Inferior parietal cortex (tissue), 1 donor: ENCODE results near the gene STIMATE.

Source experiments
- DNase-seq: peaks from one replicate; pipeline ENCODE4 v3.0.0-alpha.2; 2016; ENCODE audit errors: extremely low spot score

STIMATE gene

DNA sequence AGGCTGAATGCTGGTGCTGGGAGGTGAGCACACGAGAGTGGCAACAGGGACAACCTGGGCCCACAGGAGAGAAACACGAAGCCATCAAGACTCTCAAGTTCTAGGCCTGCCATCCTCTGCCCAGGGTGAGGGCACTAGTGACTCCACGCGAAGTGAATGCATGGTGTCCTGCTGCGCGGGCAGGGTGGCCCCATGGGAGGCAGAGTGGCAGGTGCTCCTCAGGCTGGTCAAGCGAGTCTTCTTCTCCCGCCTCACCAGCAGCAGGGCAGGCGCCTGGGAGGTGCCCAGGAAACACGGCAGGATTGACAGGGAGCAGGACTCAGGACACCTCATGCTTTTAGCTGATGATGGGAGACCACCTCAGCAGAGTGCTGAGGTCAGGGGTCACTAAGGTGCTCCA, 26.9 kb downstream of the STIMATE start:
- DNase-seq = no peak

DNA sequence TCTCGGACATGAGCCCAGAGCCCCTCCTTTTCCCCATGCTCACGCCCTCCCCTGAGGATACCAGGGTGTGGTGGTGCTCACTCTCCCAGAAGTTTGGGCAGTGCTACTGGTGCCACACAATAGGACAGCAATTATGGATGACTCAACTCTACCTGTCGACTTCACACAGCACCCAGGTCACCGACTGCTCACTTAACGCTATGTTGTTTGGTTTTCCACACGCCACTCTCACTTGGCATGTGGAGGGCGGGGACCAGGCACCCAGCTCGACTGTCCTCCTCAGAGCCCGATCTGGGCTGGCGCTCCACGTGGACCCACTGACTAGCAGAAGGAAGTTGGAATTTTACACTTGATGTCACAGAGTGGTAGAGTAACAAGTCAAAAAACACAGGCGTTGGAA, 30.9 kb downstream of the STIMATE start:
- DNase-seq = no peak

DNA sequence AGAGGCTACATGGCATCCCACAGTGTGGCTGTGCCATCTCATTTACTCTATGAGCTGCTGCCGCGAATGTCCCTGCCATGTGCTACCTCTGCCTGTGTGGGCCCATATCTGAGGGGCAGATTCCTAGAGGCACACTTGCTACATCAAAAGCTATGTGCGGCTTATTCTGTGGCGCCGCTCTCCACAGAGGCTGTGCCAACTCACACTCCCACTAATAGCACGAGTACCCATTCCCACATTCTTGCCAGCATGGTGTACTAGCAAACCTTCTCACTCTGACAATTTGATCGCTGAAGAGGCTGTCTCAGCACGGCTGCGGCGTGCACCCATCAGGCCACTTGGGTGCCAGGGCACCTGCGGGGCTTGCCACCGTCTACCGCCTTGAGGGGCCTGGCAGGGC, 31.4 kb downstream of the STIMATE start:
- DNase-seq = no peak

DNA sequence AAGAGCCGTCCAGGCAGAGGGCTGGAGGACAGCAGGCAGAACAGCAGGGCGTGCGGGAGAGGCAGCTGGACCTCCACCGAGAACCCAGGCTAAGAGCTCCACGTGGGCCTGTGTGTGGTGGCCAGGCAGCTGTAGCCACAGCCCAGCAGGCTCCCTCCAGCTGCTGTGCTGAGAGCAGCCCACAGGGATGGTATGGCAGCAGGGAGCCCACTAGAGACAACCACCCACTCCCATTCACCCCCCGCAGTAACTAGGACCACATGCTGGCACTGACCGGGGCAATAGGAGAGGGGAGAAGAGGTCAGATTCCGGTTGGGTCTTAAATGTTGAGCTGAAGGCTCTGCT, 37.0 kb downstream of the STIMATE start:
- no peak for DNase-seq

DNA sequence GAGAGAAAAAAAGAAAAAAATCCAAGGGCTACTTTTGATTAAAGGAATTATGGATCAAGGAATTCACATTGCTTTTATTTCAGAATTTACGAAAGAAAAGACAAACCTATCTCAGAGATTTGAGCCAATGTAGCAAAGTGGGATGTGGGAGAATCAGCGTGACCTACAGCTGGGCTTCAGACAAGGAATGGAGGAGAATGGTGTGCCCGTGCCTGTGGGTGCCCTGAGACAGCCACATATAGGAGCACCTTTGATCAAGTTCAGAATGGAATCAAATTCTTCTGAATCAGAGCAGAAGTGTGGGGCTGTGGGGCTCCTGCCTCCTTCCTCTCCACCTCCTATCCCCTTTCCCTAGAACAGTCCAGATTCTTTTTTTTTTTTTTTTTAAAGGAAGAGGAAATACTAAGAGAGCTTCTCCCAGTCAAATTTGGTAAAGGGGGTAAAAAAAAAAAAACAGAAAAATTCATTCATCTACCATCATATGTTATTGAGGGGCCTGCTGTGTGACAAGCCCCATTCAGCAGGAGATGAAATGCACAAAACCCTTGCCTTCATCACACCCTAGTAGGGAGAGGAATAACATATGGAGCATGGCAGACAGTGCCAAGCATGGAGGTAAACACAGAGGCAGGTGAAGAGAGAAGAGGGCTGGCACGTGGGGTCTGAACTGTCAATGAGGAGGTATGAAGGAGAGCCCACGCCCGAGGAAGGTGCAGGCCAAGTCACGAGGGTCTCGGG, 37.5 kb downstream of the STIMATE start:
- no peak for DNase-seq

DNA sequence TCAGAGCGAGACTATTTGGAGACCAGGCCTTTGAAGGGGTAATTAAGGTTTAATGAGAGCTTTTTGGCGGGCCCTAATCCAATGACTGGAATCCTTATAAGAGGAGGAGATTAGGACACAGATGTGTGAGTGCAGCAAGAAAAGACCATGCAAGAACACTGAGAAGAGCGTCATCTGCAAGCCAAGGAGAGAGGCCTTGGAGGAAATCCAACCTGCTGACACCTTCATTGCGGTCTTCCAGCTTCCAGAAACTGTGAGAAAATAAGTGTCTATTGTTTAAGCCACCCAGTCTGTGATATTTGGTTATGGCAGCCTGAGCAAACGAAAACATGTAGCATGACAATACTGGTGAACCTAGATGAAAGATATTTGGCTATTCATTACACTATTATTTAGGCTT, 39.5 kb downstream of the STIMATE start:
- no peak for DNase-seq

DNA sequence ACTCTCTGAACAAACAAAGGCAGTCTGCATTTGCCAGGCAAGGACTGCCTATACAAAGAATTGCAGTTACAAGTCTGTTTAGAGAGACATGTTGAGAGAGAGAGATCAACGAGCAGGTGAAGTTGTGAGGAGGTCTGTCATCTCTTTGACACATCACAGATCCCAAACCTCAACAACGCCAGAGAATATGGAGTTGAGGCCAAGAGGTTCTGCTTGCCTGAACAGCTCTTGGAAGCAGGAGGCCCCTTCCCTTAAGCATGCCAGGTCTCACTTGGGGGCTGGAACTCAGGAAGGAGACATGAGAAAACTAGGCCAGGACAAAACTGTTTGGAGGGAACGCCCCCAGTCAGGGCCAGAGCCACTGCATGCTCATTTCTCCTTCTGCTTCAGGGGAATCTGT, 40.2 kb downstream of the STIMATE start:
- DNase-seq = no peak

DNA sequence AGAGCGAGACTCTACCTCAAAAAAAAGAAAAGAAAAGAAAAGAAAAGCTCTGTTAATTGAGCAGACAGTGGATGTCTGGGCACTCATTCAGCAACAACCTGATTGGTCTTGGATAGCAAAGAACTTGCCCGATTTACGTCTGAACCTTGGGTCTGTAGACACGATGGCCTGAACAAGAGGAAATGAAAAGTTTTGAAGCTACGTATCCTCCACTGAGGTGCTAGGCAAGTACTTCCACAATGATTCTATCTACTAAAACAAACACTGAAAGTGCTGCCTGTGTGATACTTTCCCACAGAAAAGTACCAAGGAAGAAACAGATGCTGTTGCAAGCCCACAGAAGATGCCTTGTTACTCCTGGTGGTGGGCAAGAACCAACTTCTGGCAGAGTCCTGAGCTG, 40.7 kb downstream of the STIMATE start:
- no peak for DNase-seq

DNA sequence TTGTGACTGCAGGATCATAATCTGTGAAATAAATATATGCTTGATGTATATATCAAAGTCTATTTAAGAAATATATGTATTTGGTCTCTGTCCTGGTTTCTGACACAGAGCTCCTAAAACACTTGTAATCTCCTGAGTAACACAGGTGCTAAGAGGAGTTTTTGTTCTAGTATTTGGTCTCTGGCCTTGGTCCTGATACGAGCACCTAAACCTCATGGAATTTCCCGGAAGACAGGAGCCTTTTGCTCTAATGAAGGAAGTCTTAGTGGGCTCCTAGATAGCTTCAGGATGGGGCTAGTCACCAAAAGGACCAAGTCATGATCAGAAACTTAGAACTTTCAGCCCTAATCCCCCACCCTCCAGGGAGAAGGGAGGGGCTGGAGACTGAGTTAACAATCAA, 43.3 kb downstream of the STIMATE start:
- DNase-seq = no peak

DNA sequence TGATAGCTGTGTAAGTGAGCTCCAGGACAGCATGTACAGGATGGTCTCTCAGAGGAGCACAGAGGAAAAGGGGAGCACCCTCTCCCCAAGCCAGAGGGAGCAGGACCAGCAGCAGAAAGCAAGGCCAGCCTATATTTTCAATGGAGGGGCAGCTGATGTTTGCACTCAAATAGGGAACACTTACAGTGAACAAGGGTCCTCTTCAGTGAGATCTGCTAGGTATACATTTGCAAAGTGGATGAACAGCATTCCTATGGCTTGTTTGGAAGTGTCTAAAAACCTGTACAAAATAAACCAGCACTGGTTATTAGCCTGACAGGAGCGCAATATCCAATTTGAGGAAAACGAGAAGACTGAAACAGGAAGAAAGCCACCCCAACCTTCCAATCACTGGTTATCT, 44.9 kb downstream of the STIMATE start:
- DNase-seq = no peak

DNA sequence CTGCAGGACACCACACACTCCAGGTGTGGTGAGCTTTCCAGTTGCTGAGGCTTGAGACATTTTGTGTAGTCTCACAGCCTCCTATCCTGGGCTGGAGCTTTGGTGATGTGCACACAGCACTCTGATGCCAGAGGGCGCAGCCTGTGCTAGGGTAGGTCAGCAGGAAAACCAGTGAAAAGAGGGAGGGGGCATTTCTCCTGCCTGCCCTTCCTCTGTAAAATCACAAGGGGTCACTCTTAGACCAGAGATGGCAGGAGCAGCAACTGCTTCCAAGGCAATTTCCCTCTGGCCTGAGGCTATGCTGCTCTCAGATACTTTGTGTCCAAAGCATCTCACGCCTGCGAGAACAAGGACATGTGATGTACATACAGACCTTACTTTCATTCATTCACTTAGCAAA, 46.0 kb downstream of the STIMATE start:
- DNase-seq = no peak

DNA sequence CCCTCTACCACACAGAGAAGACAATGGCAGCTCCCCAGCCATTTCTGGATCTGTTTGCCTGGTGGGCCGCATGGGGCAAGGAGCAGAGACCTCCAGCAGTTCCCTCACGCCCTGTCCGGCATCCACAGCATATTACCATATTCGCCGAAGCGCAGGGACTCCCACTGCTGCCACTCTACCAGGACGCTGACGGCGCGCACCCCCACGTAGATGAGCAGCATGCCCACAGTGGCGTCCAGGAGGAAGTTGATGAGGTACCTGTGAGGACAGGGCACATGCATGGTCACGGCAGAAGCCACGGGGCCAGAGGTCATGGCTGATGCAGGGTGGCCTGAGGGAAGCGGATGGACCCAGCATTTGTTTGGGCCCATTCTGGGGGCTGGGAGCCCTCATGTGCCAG, 47.7 kb downstream of the STIMATE start:
- DNase-seq = no peak

DNA sequence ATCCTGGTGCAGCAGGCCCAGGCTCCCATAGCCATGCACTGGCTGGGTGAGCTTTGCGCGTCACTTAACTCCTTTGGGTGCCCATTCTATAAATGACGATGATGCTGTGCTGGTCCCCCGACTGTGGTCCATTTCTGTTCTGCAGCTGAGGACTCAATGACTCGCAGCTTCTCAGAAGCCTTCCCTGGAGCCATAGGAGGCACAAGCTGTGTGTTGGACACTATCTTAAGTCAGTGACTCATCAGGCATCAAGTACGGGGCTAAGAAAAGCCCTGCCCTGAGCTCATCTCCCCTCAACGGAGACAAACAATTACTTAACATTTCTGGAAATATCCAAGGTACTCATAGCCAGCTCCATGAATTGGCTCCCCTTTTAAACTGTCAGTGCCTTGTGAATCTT, 48.7 kb downstream of the STIMATE start:
- peak; percentile 35 for DNase-seq

DNA sequence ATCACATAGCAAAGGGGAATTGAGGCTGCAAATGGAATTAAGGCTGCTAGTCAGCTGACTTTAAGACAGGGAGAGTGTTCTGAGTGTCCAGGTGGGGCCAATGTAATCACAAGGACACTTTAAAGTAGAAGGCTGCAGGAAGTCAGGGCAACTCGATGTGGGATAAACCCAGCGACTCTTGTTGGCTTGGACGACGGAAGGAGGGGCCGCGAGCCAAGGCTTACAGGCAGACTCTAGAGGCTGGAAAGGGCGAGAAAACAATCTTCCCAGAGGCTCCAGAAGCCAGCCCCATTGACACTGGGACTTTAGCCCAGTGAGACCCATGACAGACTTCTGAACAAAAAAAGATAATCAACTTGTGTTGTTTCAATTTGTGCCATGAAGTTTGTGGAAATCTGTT, 49.6 kb downstream of the STIMATE start:
- DNase-seq = no peak

DNA sequence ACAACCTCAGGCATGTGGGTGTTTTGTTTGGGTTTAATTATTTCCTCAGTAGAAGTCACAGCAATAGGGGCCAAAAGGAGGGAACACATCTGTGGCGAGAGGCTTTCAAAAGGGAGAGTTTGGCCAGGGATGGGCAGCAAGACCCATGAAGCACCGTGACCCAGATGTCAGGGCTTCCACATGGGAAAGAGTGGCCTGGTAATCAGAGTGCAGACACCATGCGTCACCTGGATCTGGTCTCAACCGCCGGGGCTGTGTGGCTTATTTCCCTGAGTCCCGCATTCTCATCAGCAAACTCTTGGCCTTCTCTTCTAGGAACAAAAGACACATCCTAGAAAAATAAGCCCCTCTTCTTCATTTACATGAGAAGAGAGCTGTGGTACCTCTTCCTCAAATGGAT, 50.1 kb downstream of the STIMATE start:
- no peak for DNase-seq

DNA sequence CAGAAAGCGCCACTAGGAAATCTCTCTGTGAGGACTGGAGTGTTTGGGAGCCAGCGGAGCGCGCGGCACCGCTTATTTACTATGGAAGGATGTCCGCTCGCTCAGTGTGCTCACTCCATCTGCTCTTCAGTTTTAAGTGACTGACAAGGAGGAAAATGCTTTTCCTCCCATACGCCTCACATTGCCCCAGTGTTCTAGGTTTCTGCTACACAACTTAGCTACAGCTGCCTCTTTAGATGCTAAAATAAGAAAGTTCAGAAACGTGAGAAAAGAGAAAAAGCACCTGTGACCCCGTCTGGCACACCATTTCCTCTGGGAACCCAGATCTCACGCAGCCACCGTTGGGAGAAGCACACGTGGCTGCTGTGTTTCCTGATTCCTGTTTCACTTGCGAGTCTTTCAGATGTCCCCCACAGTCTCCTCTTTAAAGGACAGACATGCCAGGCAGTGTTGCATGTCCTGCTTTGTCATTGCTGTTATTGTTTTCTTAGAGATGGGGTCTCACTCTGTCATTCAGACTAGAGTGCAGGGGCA, 50.8 kb downstream of the STIMATE start:
- no peak for DNase-seq

DNA sequence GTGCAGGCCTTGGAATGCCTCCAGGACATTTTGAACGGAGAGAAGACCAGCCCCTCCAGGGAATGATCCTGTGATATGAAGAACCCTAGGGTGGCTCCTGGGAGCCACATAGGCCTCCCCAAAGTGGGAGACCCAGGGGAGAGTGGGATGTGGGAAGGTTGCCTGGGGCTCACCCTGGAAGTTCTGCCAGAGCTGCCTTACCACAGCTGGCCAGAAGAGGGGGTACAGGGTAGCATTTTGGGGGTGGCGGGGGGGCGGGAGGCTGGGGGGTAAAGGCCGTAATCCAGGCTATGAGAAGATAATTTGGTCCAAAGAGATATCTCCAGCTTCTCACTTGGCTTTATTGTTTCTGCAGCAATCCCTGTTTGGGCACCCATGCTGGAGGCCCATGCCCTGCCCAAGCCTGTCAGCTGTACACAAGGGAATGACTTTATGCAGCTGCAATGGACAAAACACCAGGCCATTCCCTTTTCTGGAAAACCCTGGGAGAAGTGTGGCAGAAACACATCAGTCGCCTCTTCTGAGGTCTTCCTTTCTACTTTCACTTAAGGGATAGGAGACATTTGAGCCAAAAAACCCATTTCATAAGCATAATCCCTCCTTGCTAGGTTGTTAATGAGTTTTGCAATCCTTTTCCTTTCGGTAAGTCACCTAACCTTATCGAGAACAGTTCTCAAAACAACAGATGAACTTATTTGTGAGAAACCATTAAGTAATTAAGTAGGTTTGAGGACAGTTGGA, 51.5 kb downstream of the STIMATE start:
- peak; percentile 33 for DNase-seq

DNA sequence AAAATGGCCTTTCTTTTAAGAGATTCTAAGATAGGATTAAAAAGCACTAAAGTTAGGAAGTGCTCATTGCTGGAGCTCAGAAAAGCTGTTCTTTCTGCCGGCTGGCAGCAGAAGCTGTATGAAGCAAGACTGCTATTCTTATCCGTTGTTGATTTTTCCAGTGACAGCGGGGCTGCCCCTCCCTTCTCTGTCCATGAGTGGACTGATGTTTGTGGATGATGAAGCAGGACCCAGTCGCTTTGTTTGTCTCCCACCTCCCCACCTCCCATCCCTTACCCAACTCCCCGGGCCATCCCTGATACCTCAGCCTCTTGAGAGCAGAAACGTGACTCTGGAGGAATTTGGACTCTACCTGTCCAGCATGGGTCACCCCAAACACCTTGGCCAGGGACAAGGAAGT, 52.2 kb downstream of the STIMATE start:
- peak; percentile 52 for DNase-seq

DNA sequence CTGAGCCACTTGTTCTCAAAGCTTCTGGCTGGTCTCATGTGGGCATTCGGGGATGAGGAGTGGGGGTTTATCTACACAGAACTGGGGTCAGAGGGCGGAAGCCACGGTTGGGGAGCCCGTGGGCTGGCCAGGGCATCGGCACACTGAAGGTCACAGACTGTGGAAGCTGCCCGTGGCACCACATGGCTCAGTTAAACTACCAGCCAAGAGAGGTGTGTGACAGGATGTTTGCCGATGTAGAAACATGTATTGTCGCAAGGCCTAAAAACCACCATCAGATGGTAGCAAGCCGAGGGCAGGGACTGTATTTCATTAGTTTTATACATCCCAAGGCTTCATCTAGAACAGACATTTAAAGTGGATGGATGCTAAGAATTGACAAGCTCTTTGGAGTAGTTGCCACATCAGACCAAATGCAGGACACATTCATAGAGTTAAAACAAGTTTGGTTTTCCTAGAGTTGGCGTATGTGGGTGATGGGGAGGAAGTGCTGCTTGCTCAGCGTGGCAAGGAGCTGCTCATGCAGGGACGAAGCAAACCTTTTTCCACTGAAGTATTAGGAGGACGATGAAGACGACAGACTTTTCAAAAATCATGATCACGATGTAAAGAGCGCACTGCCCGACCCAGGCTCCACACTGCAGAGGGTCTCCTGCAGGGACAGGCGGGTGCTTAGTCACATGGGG, 52.9 kb downstream of the STIMATE start:
- DNase-seq = peak; percentile 15

DNA sequence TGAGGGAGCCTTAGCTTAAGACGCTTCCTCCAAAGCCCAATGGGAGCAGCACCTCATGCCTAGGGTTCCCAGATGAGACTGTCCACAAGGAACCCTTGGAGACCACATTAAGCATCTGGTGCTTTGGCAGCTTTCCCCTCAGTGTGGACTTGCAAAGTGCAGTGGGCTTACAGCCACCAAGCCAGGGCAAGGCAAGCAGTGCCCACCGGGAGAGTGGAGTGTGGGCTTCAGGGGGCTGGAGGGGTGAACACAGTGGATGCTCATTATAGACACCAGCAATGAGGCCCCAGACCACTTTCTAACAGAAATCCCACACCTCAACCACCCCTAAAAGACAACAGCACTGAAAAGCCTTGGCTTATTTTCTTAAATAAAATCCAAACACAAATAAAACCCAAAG, 53.5 kb downstream of the STIMATE start:
- no peak for DNase-seq

DNA sequence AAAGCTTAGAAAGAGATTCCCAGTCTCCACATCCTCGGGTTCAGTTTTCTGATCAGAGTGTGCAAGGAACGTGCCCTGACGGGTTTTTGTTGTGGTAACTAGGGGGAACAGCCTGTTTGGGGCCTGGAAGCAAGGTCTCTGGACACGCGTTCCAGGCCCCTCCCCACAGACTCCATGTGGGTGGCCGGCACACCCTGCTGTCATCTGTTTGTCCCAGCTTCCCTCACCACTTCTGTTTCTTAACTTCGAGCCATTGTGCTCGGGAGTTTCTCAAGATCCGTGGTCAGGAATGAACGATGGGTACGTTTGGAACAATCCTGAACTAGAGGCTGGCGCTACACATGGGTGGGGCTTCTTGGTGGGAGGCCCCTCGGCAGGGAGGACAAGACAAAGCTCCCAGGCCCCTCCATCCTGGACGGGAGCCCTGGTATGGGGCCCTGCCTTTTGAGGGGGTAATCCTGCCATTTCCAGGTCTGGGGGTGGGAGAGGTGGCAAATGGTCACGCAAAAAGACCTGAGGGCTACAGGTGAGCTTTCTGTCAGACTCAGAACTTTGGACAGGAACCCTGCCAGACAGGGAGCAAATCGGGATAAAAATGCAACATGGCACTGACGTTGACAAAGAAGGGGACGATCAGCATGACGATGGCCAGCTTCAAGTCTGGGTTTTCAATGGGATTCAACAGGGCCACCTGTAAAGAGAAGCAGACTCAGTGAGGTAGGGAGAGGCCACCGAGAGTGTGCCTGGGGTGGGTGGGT, 54.1 kb downstream of the STIMATE start:
- DNase-seq = no peak

DNA sequence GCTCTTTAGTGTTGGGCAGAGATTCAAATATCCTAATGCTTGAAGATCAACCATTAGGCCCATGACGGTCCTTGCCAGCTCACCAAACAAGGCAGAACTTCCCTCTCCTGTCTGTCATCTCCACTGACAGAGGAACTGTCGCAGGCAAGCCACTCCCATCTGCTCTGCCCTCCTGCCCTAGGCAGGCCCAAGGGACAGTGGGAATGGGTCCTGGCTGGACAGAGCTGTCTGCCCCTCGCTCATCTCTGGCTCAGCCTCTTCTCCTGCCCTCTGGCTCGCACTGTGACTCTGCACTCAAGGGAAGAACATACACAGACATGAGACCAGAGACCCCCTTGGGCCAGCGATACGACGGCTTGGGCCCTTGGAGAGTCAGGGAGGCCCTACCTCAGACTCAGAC, 54.9 kb downstream of the STIMATE start:
- DNase-seq = no peak
